ENCODE data around the gene ERAP2. TPM values are rescaled to one million over a fixed set of nuclear protein-coding genes. Genes with fewer than 3 reads are reported as not detected.

The ERAP2 gene
- total RNA-seq, 1 experiment from 2014 or later = 2.6 TPM

DNA sequence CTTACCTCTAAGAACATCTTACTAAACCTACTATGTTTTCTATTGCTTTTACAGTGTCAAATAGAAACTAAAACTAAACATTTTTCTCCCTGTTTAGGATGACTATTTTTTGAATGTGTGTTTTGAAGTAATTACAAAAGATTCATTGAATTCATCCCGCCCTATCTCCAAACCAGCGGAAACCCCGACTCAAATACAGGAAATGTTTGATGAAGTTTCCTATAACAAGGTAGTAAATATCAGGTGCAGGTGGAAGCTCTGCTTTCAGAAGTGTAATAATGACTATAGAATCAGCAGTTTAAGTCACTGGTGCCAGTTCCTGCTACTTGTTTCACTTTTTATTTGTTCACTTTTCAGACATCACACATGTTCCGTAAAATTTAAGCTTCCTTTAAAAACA lies 20.0 kb downstream of the ERAP2 start:
- no peak for DNase-seq (ENCODE audit: extremely low read depth, low read depth)

DNA sequence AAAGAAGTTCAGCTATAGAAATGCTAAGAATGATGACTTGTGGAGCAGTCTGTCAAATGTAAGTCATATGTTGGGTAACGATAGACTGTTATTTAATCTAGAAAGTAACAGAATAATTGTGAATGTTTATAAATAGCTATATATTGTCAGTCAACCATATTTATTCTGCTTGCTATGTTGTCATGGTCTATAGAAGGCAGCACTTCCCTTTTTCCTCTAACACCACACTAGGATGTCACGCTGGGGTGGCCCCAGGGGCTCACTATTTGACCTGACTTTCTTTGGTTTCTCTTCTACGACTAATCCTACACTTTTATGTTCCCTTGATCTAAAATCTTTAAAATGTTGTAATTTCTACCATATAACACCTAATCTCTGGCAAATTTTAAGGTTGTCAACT lies 20.5 kb downstream of the ERAP2 start:
- no peak for DNase-seq (ENCODE audit: extremely low read depth, low read depth)

DNA sequence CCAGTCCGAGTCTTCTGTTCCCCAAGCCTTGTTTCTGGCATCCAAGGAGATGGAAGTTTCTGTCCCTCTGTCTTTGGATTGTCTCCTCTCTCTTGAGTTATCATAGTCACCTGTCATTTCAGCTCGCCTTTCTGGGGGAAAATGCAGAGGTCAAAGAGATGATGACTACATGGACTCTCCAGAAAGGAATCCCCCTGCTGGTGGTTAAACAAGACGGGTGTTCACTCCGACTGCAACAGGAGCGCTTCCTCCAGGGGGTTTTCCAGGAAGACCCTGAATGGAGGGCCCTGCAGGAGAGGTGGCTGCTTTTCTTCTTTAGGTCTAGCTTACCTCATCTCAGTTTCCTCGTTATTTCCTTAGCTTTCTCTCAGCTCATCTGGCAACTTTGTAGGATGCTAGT lies 25.1 kb downstream of the ERAP2 start:
- DNase-seq (ENCODE audit: extremely low read depth, low read depth) = no peak

DNA sequence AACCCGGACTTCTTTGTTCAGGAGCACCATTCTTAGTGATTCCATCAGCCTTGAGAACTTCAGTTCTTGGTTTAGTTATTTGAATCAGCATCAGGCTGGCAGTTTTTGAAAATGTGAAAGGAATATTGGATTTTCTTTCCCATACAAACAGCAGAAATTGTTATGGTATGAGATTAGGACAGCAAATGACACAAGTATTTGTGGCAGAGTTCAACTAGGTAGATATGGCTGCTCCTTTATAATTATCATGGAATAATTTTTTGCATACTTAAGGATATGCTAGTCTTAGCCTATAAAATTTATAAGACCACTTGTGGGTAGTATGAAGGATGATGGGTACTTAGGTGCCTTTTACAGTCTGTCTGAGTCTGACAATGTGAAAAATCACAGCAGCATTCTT lies 25.5 kb downstream of the ERAP2 start:
- no peak for DNase-seq (ENCODE audit: extremely low read depth, low read depth)

DNA sequence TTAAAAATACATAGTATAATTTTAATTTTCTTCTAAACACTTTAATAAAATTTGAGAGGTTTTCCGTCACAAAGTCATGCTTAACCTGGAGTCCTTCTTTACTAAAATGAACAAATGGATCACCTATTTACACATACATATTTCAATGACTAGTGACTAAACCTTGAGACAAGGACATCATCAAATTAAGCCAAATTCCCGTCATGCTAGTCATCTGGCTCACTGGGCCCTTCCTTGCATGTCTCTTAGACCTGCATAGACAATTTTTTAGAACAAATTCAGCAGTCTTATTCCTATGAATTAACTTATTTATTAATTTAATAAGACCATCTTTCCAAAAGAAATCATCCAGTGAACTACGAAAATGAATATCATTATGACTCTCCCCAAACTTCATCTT lies 26.6 kb downstream of the ERAP2 start:
- DNase-seq (ENCODE audit: extremely low read depth, low read depth) = no peak

DNA sequence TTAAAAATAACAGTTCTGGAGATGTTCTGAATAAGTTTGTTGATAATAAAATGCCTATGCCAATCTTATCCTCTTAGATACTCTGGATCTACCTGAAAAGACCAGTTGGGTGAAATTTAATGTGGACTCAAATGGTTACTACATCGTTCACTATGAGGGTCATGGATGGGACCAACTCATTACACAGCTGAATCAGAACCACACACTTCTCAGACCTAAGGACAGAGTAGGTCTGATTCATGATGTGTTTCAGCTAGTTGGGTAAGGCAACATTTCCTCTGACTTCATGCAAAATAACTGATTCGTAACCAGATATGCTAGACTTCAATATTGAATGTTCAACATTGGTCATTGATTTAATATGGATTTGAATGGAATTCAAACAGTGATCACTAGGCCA lies 27.0 kb downstream of the ERAP2 start:
- no peak for DNase-seq (ENCODE audit: extremely low read depth, low read depth)

DNA sequence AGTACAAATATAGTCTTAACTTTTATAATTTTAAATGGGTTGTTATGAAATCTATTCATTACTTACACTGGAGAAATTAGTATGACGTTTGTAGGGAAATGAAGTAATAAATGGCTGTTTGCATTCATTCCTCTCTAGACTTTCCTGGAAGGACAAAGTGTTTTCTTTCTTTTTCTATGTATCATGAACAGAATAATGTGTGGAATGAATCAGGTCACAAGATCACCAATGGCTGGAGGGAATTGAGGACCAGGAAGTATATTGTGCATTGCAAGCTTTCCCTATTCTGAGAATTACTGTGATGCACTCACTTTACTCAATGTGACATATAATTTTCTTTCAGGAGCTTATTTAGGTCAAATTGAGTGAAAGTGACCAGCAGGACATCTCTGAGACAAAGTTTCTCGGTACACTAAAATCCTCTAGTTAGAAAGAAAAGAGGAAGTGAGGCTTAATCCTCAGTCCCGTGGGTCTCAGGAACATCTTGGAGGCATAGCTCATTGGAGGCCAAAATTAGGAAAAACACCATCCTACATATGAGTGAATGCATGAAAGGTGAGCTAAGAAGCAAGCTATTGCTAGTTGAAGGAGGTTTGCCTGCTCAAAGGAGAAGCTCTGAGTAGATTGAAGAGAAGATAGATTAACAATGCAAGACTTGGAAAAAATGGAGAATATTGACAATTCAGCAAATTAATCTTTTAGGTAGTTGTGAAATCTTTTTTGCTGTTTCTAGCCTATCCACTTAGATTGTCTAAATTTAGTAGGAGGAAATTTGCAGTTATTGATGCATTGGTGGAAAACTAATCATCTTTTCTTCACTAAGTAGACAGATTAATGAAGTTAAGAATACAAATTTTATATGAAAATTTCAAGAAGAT lies 28.0 kb downstream of the ERAP2 start:
- no peak for DNase-seq (ENCODE audit: extremely low read depth, low read depth)

DNA sequence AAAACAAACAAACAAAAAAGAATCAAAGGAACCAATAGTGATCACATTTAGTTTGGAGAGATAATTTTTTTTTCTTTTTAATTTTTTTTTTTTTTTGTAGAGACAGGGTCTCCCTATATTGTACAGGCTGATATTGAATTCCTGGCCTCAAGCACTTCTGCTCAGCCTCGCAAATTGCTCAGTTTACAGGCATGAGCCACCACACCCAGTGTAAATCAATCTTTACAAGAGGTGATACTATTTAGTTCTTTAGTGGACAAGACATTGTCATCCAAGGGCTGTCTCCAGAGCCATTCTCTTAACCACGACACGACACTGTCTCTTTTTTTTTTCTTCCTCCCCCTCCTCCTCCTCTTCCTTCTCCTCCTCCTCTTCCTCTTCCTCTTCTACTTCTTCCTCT lies 29.6 kb downstream of the ERAP2 start:
- no peak for DNase-seq (ENCODE audit: extremely low read depth, low read depth)

DNA sequence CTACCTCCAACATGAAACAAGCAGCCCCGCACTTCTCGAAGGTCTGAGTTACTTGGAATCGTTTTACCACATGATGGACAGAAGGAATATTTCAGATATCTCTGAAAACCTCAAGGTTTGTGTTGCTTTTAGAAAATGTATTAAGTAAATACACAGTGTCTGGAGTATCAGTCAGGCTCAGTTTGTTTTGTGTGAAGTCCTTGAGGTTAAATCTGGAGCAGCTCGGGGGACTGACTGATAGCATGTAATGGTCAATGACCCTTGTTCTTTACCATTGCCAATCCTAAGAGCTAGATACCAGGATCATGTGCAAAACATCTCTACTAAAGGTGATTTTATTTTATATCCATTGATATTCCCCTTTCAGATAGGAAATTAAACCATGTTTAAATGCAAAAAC lies 32.7 kb downstream of the ERAP2 start:
- no peak for DNase-seq (ENCODE audit: extremely low read depth, low read depth)

DNA sequence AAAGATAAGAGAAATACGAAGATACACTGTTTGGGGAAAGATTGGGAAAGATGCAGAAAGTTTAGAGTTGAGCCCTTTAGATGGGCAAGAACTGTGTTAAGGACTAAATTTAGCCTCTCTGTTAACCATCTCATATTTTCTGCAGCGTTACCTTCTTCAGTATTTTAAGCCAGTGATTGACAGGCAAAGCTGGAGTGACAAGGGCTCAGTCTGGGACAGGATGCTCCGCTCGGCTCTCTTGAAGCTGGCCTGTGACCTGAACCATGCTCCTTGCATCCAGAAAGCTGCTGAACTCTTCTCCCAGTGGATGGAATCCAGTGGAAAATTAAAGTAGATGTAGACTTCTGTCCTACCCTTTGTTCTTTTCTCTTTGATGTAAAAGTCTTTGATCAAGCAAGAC lies 33.1 kb downstream of the ERAP2 start:
- DNase-seq (ENCODE audit: extremely low read depth, low read depth) = no peak

DNA sequence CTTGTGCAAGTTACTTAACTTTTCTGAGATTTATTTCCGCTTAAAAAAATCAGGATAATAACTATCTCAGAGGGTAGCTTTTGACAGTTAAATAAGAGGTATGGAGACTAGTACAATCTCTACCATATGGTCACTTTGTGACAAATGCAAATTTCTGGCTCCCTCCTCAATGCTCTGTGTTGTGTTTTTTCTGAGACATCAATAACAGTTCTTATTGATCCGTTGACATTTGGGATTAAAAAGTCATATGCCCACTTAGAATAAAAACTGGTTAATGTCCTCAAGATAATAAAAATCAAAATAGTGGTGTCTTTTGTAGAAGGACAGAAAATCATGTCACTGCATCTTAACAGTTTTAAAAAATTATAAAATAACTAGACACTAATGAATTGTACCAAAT lies 34.8 kb downstream of the ERAP2 start:
- no peak for DNase-seq (ENCODE audit: extremely low read depth, low read depth)

DNA sequence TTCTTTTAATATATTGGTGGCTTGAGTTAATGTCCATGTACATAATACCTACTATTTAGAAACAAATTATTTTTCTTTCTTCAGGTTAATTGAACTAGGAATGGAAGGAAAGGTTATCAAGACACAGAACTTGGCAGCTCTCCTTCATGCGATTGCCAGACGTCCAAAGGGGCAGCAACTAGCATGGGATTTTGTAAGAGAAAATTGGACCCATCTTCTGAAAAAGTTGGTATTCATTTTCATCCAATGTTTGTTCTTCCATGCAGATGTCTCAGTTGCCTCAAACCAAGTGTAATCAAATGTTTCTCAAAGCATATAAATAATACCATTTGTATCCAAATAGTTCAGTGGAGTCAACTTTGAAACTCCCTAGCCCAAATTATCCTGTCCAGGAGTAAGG lies 36.9 kb downstream of the ERAP2 start:
- no peak for DNase-seq (ENCODE audit: extremely low read depth, low read depth)

DNA sequence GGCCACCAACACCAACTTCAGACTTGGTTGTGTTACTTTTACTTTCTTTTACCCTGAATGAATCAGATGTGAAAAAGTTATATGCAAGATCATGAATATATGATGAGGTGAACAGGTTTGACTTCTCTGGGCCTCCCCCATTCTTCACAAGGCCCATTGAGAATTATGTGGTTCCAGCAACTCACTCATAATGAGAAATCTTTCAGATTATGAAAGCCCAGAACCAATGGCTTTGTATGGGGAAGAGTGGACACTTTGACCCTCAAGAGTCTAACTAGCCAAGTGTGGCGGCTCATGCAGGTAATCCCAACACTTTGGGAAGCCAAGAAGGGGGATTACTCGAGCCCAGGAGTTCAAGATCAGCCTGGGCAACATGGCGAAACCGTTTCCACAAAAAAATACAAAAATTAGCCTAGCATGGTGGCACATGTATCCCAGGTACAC lies 43.5 kb downstream of the ERAP2 start:
- no peak for DNase-seq (ENCODE audit: extremely low read depth, low read depth)

DNA sequence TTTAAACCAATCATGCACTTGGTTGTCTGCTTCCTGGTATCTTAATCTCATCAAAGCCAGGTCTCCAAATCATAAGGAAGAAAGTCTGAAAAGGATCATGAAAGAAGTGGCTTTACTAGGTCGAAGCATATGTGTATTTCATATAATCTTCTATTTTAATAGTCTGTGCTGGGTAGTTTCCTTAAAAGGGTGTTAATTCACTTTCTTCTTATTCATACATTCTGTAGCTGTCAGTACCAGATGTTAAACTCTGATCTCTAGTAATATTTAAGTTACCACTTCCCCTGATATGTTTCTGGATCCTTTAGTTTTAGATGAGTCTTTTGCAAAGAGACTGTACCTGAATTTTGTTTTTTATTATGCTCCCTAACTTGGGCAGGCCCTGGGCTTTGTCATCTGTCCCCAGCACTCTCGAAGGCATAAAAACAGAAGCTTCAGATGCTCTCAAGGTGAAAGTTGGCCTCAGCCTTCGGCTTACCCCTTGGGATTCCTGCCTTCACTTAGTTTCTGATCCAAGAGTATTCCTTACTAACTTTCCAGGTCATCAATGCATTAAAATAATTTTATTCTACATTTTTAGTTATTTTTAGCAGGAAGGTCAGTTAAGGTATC lies 44.5 kb downstream of the ERAP2 start:
- DNase-seq (ENCODE audit: extremely low read depth, low read depth) = no peak

DNA sequence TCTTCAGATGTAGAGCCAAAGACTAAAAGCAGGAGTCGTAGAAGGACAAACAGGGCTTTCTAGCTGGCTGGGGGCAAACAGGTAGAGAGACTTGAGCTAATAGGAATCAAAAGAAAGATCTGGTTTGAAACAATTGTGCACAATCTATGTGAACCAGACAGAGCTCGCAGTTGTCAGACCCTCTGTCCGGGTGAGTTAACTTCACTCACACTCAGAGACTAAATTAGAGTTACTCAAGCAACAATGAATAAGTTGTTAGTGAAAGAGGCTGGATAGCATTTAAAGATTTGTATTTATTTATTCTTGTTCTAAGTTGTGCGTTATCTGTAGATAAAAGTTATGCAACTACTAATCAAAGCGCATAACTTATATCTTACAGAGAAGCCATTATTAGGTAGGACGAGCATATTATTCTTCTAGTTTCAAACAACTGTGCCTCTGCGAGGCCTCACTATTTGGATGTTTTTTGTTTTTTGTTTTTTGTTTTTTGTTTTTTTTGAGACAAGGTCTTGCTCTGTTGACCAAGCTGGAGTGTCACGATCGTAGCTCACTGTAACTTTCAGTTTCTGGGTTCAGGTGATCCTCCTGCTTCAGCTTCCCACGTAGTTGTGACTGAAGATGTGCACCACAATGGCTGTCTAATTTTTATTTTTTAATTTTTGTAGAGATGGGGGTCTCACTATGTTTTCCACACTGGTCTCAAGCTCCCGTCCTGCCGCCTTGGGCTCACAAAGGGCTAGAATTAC lies 46.4 kb downstream of the ERAP2 start:
- no peak for DNase-seq (ENCODE audit: extremely low read depth, low read depth)

DNA sequence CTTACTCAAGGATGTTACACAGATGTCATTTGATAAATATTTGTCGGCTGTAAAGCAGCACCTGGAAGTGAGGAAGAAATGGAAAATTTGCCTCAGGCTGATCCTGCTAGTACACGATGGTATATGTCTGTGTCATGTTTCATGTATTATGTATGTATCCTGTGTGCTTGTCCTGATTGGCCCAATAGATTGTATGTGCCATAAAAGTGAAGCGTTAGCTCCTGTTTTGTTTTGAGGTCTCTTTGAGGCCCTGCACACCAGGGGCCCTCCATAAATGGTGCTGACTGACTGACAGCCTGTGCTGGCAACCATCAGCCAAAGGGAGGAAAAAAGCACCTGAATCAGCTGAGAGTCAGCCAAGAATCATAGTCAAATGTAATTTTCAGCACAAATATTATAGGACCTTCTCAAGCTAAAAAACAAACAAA lies 47.7 kb downstream of the ERAP2 start:
- no peak for DNase-seq (ENCODE audit: extremely low read depth, low read depth)

DNA sequence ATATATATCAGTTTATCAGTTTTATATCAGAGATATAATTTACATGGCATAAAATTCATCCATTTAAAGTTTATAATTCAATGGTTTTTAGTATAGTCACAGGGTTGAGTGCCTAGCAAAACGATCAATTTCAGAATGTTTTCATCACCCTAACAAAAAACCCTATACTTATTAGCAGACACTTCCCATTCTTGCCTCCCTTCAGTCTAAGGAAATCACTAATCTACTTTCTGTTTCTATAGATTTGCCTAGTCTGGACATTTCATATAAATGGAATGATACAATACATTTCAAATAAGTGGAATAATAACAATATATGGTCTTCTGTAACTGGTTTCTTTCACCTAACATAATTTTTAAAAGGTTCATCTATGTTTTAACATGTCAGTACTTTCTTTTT lies 50.0 kb downstream of the ERAP2 start:
- no peak for DNase-seq (ENCODE audit: extremely low read depth, low read depth)

DNA sequence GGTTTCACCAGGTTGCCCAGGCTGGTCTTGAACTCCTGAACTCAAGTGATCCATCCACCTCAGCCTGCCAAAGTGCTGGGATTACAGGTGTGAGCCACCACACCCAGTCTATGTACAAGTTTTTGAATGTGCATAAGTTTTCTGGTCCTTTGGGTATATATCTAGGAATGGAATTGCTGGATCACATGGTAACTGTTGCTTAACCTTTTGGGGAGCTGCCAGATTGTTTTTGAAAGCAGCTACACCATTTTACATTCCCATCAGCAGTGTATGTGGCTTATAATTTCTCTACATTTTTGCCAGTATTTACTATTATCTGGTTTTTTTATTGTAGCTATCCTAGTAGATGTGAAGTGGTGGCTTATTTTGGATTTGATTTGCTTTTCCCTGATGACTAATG lies 50.7 kb downstream of the ERAP2 start:
- no peak for DNase-seq (ENCODE audit: extremely low read depth, low read depth)

DNA sequence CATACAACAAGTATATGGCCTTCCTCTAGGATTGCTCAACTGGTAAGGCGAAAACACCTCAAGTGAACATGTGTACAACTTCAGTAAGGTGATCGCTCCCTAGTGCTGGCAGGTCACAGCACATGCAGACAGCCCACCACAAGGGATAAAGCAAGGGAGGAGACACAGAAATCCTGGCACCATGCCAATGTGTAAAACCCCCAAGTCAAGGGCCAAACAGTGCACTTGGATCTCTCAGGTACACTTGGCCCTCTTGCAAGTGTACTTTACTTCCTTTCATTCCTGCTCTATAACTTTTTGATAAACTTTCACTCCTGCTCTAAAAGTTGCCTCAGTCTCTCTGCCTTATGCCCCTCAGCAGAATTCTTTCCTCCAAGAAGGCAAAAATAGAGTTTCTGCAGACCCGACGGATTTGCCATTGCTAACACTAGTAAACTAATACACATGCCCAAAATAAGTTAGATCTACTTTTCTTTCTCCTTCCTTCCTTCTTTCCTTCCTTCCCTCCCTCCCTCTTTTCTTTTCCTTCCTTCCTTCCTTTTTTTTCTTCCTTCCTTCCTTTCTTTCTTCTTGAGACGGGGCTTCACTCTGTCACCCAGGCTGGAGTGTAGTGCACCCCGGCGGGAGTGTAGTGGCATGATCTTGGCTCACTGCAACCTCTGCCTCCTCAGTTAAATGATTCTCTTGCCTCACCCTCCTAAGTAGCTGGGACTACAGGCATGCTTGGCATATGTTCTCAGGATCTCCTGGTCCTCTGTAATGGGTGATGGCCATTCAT lies 52.8 kb downstream of the ERAP2 start:
- DNase-seq (ENCODE audit: extremely low read depth, low read depth) = no peak

DNA sequence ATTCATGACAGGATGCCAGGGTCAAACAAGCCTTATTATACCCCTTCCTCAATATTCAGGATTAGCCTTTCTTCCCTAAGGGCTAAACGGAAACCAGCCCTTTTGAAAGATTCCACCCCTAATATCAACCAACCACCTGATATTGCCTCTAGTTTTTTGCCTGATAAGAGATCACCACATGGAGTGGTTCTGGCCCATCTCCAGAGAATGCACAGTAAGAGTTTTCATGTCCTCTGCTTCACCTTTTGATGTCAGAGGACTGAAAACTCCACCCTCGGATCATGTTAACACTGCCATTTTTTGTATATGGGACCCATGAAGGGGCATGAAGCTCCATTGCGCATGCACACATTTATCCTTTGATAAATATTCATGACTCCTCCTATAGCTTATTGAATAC lies 53.8 kb downstream of the ERAP2 start:
- DNase-seq (ENCODE audit: extremely low read depth, low read depth) = no peak

DNA sequence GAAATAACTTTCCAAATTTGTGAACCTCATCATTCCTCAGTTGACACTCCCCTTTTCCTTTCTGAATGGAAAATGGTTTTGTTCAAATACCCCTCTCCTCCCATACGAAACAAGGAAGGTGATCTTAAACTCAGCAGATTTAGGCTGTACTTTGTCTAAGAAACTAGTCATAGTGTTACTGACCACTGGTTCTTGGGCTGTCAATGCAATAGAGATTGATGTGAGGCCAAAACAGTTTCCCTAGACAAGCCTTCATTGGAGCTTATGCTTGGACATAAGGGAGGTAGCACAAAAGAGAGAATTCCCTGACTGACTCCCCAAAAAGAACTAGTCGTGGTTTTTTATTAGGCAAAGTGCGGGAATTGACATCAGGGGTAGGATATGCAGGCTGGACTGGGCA lies 54.3 kb downstream of the ERAP2 start:
- DNase-seq (ENCODE audit: extremely low read depth, low read depth) = no peak
